Activated T-helper 1 cell treated with anti-CD3 and anti-CD28 coated beads, Interleukin-12 subunit alpha, Interleukin-12 subunit beta, Interleukin-2, Interleukin-4 antibody, amounts not matched to agents 30 ng/mL and 10 ng/mL and 1 ng/mL, durations not matched to agents 14 hours and 24 hours and 36 hours (primary cell): ENCODE measurements around the gene CECR2. TPM values are rescaled to one million over a fixed set of nuclear protein-coding genes. Genes with fewer than 3 reads are reported as not detected.

Experiments
- DNase-seq: peaks from one replicate; pipeline ENCODE4 v3.0.0; 2021; ENCODE audit warnings: low spot score
- H3K27ac Mint-ChIP-seq: one replicate; pipeline ENCODE4 v1.8.0; 2021; ENCODE audit warnings: mild to moderate bottlenecking, mixed read lengths
- H3K27me3 Mint-ChIP-seq: one replicate; pipeline ENCODE4 v1.8.0; 2022; ENCODE audit warnings: mild to moderate bottlenecking, moderate library complexity, mixed read lengths; ENCODE audit not compliant: insufficient read depth
- H3K36me3 Mint-ChIP-seq: one replicate; pipeline ENCODE4 v1.8.0; 2021; ENCODE audit warnings: low read depth, mixed read lengths
- H3K4me1 Mint-ChIP-seq: one replicate; pipeline ENCODE4 v1.8.0; 2021; ENCODE audit warnings: low read depth, mixed read lengths
- H3K4me3 Mint-ChIP-seq: one replicate; pipeline ENCODE4 v1.8.0; 2021; ENCODE audit warnings: mild to moderate bottlenecking, moderate library complexity, mixed read lengths
- H3K9me3 Mint-ChIP-seq: one replicate; pipeline ENCODE4 v1.8.0; 2021; ENCODE audit warnings: mixed read lengths
- intact Hi-C: fragments of 100-400 bp; cut with micrococcal nuclease; formaldehyde crosslinking; loops from one replicate; pipeline ENCODE4 v1.15.1; 2024
- total RNA-seq: library from RNA; stranded (reverse); gene quantifications from 2 replicates; pipeline ENCODE4 v1.2.3, GENCODE V29; 2022

CECR2 gene
- total RNA-seq, 1 donor from 2014 or later = 0.18 TPM

GRCh38 chr22:17444204-17444504 is 74.9 kb downstream of the CECR2 start:
- Mint-ChIP-seq H3K36me3 (no peaks in the 10 kb centered on the region), H3K4me3 (no peak overlapping the region), H3K4me1 (no peaks in the 10 kb centered on the region), H3K27me3 (peaks cover 4% of the 10 kb centered on the region), H3K27ac (no peak overlapping the region), H3K9me3 (no peaks in the 10 kb centered on the region)
- no peak for DNase-seq
- intact Hi-C loops = no loop called here

- intact Hi-C loops = no loop called here
- H3K27ac Mint-ChIP-seq = no peak overlapping the region
- no peak overlapping the region for H3K4me3 Mint-ChIP-seq
- H3K4me1 Mint-ChIP-seq = no peaks in the 10 kb centered on the region
- no peaks in the 10 kb centered on the region for H3K36me3 Mint-ChIP-seq
- no peaks in the 10 kb centered on the region for H3K9me3 Mint-ChIP-seq
- no peak for DNase-seq
- peaks cover 6% of the 10 kb centered on the region for H3K27me3 Mint-ChIP-seq
Measured at GRCh38 chr22:17446698-17447097, 77.4 kb downstream of the CECR2 start.

GRCh38 chr22:17451316-17451715 is 82.1 kb downstream of the CECR2 start:
- Mint-ChIP-seq H3K27ac (no peak overlapping the region), H3K27me3 (peaks cover 3% of the 10 kb centered on the region), H3K9me3 (no peaks in the 10 kb centered on the region), H3K4me1 (no peaks in the 10 kb centered on the region), H3K4me3 (no peak overlapping the region), H3K36me3 (no peaks in the 10 kb centered on the region)
- intact Hi-C loops = no loop called here
- DNase-seq = no peak

GRCh38 chr22:17460895-17461294 is 91.6 kb downstream of the CECR2 start:
- H3K4me1 Mint-ChIP-seq = no peaks in the 10 kb centered on the region
- no peaks in the 10 kb centered on the region for H3K36me3 Mint-ChIP-seq
- intact Hi-C loops = no loop called here
- DNase-seq = no peak
- no peak overlapping the region for H3K27ac Mint-ChIP-seq
- H3K9me3 Mint-ChIP-seq = no peaks in the 10 kb centered on the region
- no peak overlapping the region for H3K4me3 Mint-ChIP-seq
- peaks cover 18% of the 10 kb centered on the region for H3K27me3 Mint-ChIP-seq

GRCh38 chr22:17470880-17471500 is 101.7 kb downstream of the CECR2 start:
- Mint-ChIP-seq H3K27ac (no peak overlapping the region), H3K4me1 (no peaks in the 10 kb centered on the region), H3K36me3 (no peaks in the 10 kb centered on the region), H3K4me3 (no peak overlapping the region), H3K9me3 (no peaks in the 10 kb centered on the region), H3K27me3 (peaks cover 22% of the 10 kb centered on the region)
- intact Hi-C loops = no loop called here
- no peak for DNase-seq

GRCh38 chr22:17471886-17472535 is 102.8 kb downstream of the CECR2 start:
- intact Hi-C loops = no loop called here
- Mint-ChIP-seq H3K9me3 (no peaks in the 10 kb centered on the region), H3K36me3 (no peaks in the 10 kb centered on the region), H3K4me3 (no peak overlapping the region), H3K27me3 (peaks cover 23% of the 10 kb centered on the region), H3K4me1 (no peaks in the 10 kb centered on the region), H3K27ac (no peak overlapping the region)
- DNase-seq = no peak

- DNase-seq = no peak
- H3K36me3 Mint-ChIP-seq = no peaks in the 10 kb centered on the region
- H3K4me1 Mint-ChIP-seq = no peaks in the 10 kb centered on the region
- intact Hi-C loops = no loop called here
- H3K9me3 Mint-ChIP-seq = no peaks in the 10 kb centered on the region
- H3K4me3 Mint-ChIP-seq = no peak overlapping the region
- no peak overlapping the region for H3K27ac Mint-ChIP-seq
- peaks cover 26% of the 10 kb centered on the region for H3K27me3 Mint-ChIP-seq
Measured at GRCh38 chr22:17472932-17473331, 103.7 kb downstream of the CECR2 start.

GRCh38 chr22:17475318-17476230 is 106.3 kb downstream of the CECR2 start:
- H3K4me1 Mint-ChIP-seq = no peaks in the 10 kb centered on the region
- no peaks in the 10 kb centered on the region for H3K36me3 Mint-ChIP-seq
- no peak overlapping the region for H3K27ac Mint-ChIP-seq
- DNase-seq = no peak
- intact Hi-C loops = no loop called here
- H3K27me3 Mint-ChIP-seq = peaks cover 26% of the 10 kb centered on the region
- H3K4me3 Mint-ChIP-seq = no peak overlapping the region
- no peaks in the 10 kb centered on the region for H3K9me3 Mint-ChIP-seq

- Mint-ChIP-seq H3K27ac (no peak overlapping the region), H3K9me3 (no peaks in the 10 kb centered on the region), H3K36me3 (no peaks in the 10 kb centered on the region), H3K4me1 (no peaks in the 10 kb centered on the region), H3K27me3 (peaks cover 19% of the 10 kb centered on the region), H3K4me3 (no peak overlapping the region)
- intact Hi-C loops = no loop called here
- no peak for DNase-seq
Measured at GRCh38 chr22:17476838-17477237, 107.6 kb downstream of the CECR2 start.

- Mint-ChIP-seq H3K27ac (no peak overlapping the region), H3K36me3 (no peaks in the 10 kb centered on the region), H3K9me3 (no peaks in the 10 kb centered on the region), H3K27me3 (peaks cover 19% of the 10 kb centered on the region), H3K4me1 (no peaks in the 10 kb centered on the region), H3K4me3 (no peak overlapping the region)
- no peak for DNase-seq
- intact Hi-C loops = no loop called here
Measured at GRCh38 chr22:17477391-17477833, 108.2 kb downstream of the CECR2 start.

GRCh38 chr22:17479135-17479534 is 109.9 kb downstream of the CECR2 start:
- Mint-ChIP-seq H3K36me3 (no peaks in the 10 kb centered on the region), H3K27me3 (peaks cover 16% of the 10 kb centered on the region), H3K27ac (no peak overlapping the region), H3K4me1 (no peaks in the 10 kb centered on the region), H3K4me3 (no peak overlapping the region), H3K9me3 (no peaks in the 10 kb centered on the region)
- no peak for DNase-seq
- intact Hi-C loops = no loop called here

GRCh38 chr22:17481424-17481823 is 112.2 kb downstream of the CECR2 start:
- H3K4me1 Mint-ChIP-seq = no peaks in the 10 kb centered on the region
- H3K4me3 Mint-ChIP-seq = no peak overlapping the region
- DNase-seq = no peak
- no peaks in the 10 kb centered on the region for H3K36me3 Mint-ChIP-seq
- intact Hi-C loops = no loop called here
- H3K27ac Mint-ChIP-seq = no peak overlapping the region
- no peaks in the 10 kb centered on the region for H3K9me3 Mint-ChIP-seq
- H3K27me3 Mint-ChIP-seq = peaks cover 9% of the 10 kb centered on the region

- peaks cover 8% of the 10 kb centered on the region for H3K27me3 Mint-ChIP-seq
- H3K9me3 Mint-ChIP-seq = no peaks in the 10 kb centered on the region
- no peaks in the 10 kb centered on the region for H3K36me3 Mint-ChIP-seq
- no peak overlapping the region for H3K27ac Mint-ChIP-seq
- no peaks in the 10 kb centered on the region for H3K4me1 Mint-ChIP-seq
- intact Hi-C loops = no loop called here
- DNase-seq = no peak
- H3K4me3 Mint-ChIP-seq = no peak overlapping the region
Measured at GRCh38 chr22:17483688-17484372, 114.6 kb downstream of the CECR2 start.
